Measurements from ENCODE around the gene PLCG2.
A peak's percentile ranks its signal among the peaks of the same experiment; 100 is the strongest.

The PLCG2 gene

DNA sequence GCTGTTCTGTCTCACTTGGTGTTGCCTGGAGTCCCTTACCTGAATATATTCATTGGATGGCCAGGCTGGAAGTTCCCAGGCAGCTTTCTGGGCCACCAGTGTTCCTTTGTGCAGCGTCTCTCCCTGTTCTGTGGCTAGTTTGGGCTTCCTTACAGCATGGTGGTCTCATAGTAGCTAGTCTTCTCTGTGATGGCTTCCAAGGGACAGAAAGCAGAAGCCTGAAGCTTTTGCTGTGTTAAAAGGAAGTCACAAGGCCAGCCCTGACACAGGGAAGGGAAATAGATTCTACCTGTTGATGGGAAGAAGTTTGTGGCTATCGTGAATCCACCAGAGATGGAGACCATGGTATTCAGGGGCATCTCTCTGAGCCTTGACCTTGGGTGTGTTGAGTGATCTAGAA lies 34.6 kb downstream of the PLCG2 start:
- DNase-seq (ENCODE audit: low read depth): no peak
- no peak for TF ChIP-seq CTCF (IDR thresholded peaks at IDR 0.05; ENCODE audit: insufficient read depth, low read depth, low read length, missing control alignments)
- H3K4me3 ChIP-seq (ENCODE audit: low read depth, low read length): peak overlapping the region; percentile 64

GRCh38 chr16:81814751-81815428 lies 35.8 kb downstream of the PLCG2 start:
- H3K4me3 ChIP-seq (ENCODE audit: low read depth, low read length): peak overlapping the region; percentile 64
- no peak for TF ChIP-seq CTCF (IDR thresholded peaks at IDR 0.05; ENCODE audit: insufficient read depth, low read depth, low read length, missing control alignments)
- peak; percentile 59 for DNase-seq (ENCODE audit: low read depth)

GRCh38 chr16:81815429-81815766 lies 36.3 kb downstream of the PLCG2 start:
- no peak for TF ChIP-seq CTCF (IDR thresholded peaks at IDR 0.05; ENCODE audit: insufficient read depth, low read depth, low read length, missing control alignments)
- peak overlapping the region; percentile 64 for H3K4me3 ChIP-seq (ENCODE audit: low read depth, low read length)
- peak; percentile 89 for DNase-seq (ENCODE audit: low read depth)

DNA sequence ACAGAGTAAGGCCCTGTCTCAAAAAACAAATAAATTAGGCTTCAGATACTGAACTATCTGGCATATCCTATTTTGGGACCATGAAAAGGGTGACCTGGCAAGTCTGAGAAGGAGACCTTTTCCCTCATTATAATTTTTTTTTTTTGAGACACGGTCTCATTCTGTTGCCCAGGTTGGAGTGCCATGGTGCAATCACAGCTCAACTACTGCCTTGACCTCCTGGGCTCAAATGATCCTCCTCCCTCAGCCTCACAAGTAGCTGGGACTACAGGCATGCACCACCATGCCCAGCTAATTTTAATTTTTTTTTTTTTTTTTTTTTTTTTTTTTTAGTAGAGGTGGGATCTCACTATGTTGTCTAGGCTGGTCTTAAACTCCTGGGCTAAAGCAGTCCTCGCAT lies 37.3 kb downstream of the PLCG2 start:
- H3K4me3 ChIP-seq (ENCODE audit: low read depth, low read length): peak overlapping the region; percentile 64
- TF ChIP-seq CTCF (IDR thresholded peaks at IDR 0.05; ENCODE audit: insufficient read depth, low read depth, low read length, missing control alignments): no peak
- DNase-seq (ENCODE audit: low read depth): peak; percentile 64

DNA sequence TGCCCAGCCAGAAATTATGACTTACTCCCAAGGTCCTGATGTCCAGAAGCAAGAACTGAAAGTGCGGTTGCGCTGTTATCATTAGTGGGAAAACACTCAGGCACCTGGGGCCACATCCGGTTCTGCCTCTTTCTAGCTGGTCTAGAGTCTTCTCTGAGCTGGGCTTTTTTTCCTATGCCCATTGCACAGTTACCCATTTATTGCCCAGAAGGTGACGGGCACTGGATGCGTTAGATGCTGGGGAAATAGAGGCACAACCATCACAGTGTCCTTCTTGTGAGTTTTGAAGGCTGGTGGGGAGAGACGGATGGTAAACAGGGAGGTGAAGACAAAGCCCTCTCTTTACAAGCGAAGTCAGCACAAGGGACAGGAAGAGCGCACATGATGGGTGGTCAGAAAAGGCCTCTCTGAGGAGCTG lies 37.7 kb downstream of the PLCG2 start:
- H3K4me3 ChIP-seq (ENCODE audit: low read depth, low read length): peak overlapping the region; percentile 64
- DNase-seq (ENCODE audit: low read depth): peak; percentile 86
- no peak for TF ChIP-seq CTCF (IDR thresholded peaks at IDR 0.05; ENCODE audit: insufficient read depth, low read depth, low read length, missing control alignments)

GRCh38 chr16:81817296-81817695 lies 38.2 kb downstream of the PLCG2 start:
- no peak for TF ChIP-seq CTCF (IDR thresholded peaks at IDR 0.05; ENCODE audit: insufficient read depth, low read depth, low read length, missing control alignments)
- peak; percentile 89 for DNase-seq (ENCODE audit: low read depth)
- H3K4me3 ChIP-seq (ENCODE audit: low read depth, low read length): peak overlapping the region; percentile 64
